Caki2 (cell line): Measurements from ENCODE around the gene CHL1. TPM values are rescaled to one million over a fixed set of nuclear protein-coding genes. Genes with fewer than 3 reads are reported as not detected.
A peak's percentile ranks its signal among the peaks of the same experiment; 100 is the strongest.

Source experiments
- DNase-seq: peaks from one replicate; pipeline ENCODE4 v3.0.0-alpha.2; 2015; ENCODE audit warnings: low read depth
- in situ Hi-C: cut with HindIII; loops from 2 replicates; pipeline ENCODE4 v1.10.0; 2016; ENCODE audit warnings: low sequenced_read_pairs, low pct_unique_long_range_greater_than_20kb, mixed read lengths
- total RNA-seq: library from RNA; depleted of rRNA; stranded (reverse); fragments of >200 nt; shearing (Covaris generic); gene quantifications from 2 replicates; pipeline ENCODE4 v1.2.3, GENCODE V29; 2014; ENCODE audit warnings: low replicate concordance

CHL1 gene
- total RNA-seq, 1 experiment from 2014 or later: 7.3 TPM

- DNase-seq: no peak
- in situ Hi-C loops: no loop called here
Observed at GRCh38 chr3:212432-212831, 15.9 kb downstream of the CHL1 start.

- DNase-seq: no peak
- in situ Hi-C loops: no loop called here
Observed at GRCh38 chr3:217099-217813, 20.7 kb downstream of the CHL1 start.

GRCh38 chr3:217948-218347 is 21.4 kb downstream of the CHL1 start:
- in situ Hi-C loops: no loop called here
- DNase-seq: no peak

- in situ Hi-C loops: no loop called here
Observed at GRCh38 chr3:228442-229182, 32.0 kb downstream of the CHL1 start.

GRCh38 chr3:229183-229661 is 32.7 kb downstream of the CHL1 start:
- DNase-seq: no peak
- in situ Hi-C loops: no loop called here

More at GRCh38 chr3:228442-229182, 32.0 kb downstream of the CHL1 start:
- DNase-seq: no peak

- no peak for DNase-seq
- in situ Hi-C loops: no loop called here
Observed at GRCh38 chr3:236881-237280, 40.3 kb downstream of the CHL1 start.

- no peak for DNase-seq
- in situ Hi-C loops: no loop called here
Observed at GRCh38 chr3:242602-243355, 46.2 kb downstream of the CHL1 start.

- DNase-seq: peak; percentile 86
- in situ Hi-C loops: no loop called here
Observed at GRCh38 chr3:243356-243725, 46.8 kb downstream of the CHL1 start.

GRCh38 chr3:244041-244440 is 47.5 kb downstream of the CHL1 start:
- no peak for DNase-seq
- in situ Hi-C loops: no loop called here

- DNase-seq: no peak
- in situ Hi-C loops: no loop called here
Observed at GRCh38 chr3:247916-248315, 51.4 kb downstream of the CHL1 start.

- in situ Hi-C loops: no loop called here
- DNase-seq: no peak
Observed at GRCh38 chr3:248864-249520, 52.4 kb downstream of the CHL1 start.

GRCh38 chr3:249587-250262 is 53.2 kb downstream of the CHL1 start:
- in situ Hi-C loops: no loop called here
- no peak for DNase-seq

GRCh38 chr3:256501-256900 is 59.9 kb downstream of the CHL1 start:
- in situ Hi-C loops: no loop called here
- DNase-seq: no peak

- in situ Hi-C loops: no loop called here
Observed at GRCh38 chr3:257826-258225, 61.3 kb downstream of the CHL1 start.

GRCh38 chr3:260898-261297 is 64.3 kb downstream of the CHL1 start:
- DNase-seq: no peak
- in situ Hi-C loops: no loop called here

More at GRCh38 chr3:257826-258225, 61.3 kb downstream of the CHL1 start:
- DNase-seq: no peak

- DNase-seq: no peak
- in situ Hi-C loops: no loop called here
Observed at GRCh38 chr3:263393-263792, 66.8 kb downstream of the CHL1 start.

- in situ Hi-C loops: no loop called here
- peak; percentile 59 for DNase-seq
Observed at GRCh38 chr3:264394-265156, 68.0 kb downstream of the CHL1 start.
